Natural killer cell (primary cell): ENCODE results near the gene SFTPA1. TPM values are rescaled to one million over a fixed set of nuclear protein-coding genes. Genes with fewer than 3 reads are reported as not detected.
"Not testable (repeated sequence)": the region's sequence is repeated elsewhere in the genome, so short reads cannot be mapped to it uniquely, and the experiment has no call there.

Experiments
- ATAC-seq, 3 donors: fragments of 150-1000 bp in 2 of 3; fragments of 200-7000 bp in 1 of 3; cut with Tn5 transposase; 1 replicate in 1 of 3; 2 replicates in 2 of 3; pipeline ENCODE4 v1.10.0; 2021; ENCODE audit warnings: mild to moderate bottlenecking in 2 of 3, moderate library complexity in 2 of 3
- DNase-seq, 2 donors: peaks; one replicate each; pipeline versions ENCODE4 v3.0.0 to v3.0.0-alpha.2; 2013 to 2021; ENCODE audit warnings: mixed read lengths in 1 of 2
- H3K27ac ChIP-seq: one replicate; pipeline ENCODE4 v1.5.1; 2013; ENCODE audit warnings: mild to moderate bottlenecking, low read length
- H3K27me3 ChIP-seq: one replicate; pipeline ENCODE4 v1.6.1; 2013; ENCODE audit warnings: low read length; ENCODE audit not compliant: control insufficient read depth, insufficient read depth
- H3K36me3 ChIP-seq: one replicate; pipeline ENCODE4 v1.6.1; 2013; ENCODE audit warnings: low read length; ENCODE audit not compliant: control insufficient read depth, insufficient read depth
- H3K4me1 ChIP-seq: one replicate; pipeline ENCODE4 v1.6.1; 2013; ENCODE audit warnings: low read length; ENCODE audit not compliant: control insufficient read depth, insufficient read depth
- H3K4me3 ChIP-seq: one replicate; pipeline ENCODE4 v1.5.1; 2013; ENCODE audit warnings: low read length
- H3K9me3 ChIP-seq: one replicate; pipeline ENCODE4 v1.6.1; 2013; ENCODE audit warnings: low read length; ENCODE audit not compliant: control insufficient read depth, insufficient read depth
- H3K27ac Mint-ChIP-seq, 2 donors: one replicate each; pipeline ENCODE4 v1.8.0; 2022; ENCODE audit warnings: mild to moderate bottlenecking in 2 of 2, mixed read lengths in 2 of 2, moderate library complexity in 1 of 2
- H3K27me3 Mint-ChIP-seq, 2 donors: one replicate each; pipeline ENCODE4 v1.8.0; 2022; ENCODE audit warnings: low read depth in 2 of 2, mixed read lengths in 2 of 2
- H3K36me3 Mint-ChIP-seq: one replicate; pipeline ENCODE4 v1.8.0; 2022; ENCODE audit warnings: mixed read lengths
- H3K4me1 Mint-ChIP-seq, 2 donors: one replicate each; pipeline ENCODE4 v1.8.0; 2022; ENCODE audit warnings: mixed read lengths in 2 of 2
- H3K4me3 Mint-ChIP-seq: one replicate; pipeline ENCODE4 v1.8.0; 2022; ENCODE audit warnings: mild to moderate bottlenecking, moderate library complexity, mixed read lengths
- H3K9me3 Mint-ChIP-seq, 2 donors: one replicate each; pipeline ENCODE4 v1.8.0; 2022; ENCODE audit warnings: mixed read lengths in 2 of 2
- CTCF ChIP-seq: fragments of 200-600 bp; IDR thresholded peaks from one replicate; pipeline ENCODE4 v1.8.0; 2022; ENCODE audit warnings: antibody characterized with exemption
- WGBS: methylation state at CpG from one replicate; pipeline ENCODE4 v1.1.7; 2013; ENCODE audit warnings: missing lambda C conversion rate; ENCODE audit not compliant: insufficient coverage; 5-methylcytosine and 5-hydroxymethylcytosine counted together
- intact Hi-C: fragments of 100-400 bp; cut with micrococcal nuclease; formaldehyde crosslinking; loops from one replicate; pipeline ENCODE4 v1.14.2; 2022
- total RNA-seq, 4 donors: library from RNA; stranded (reverse); fragments of 120-200 nt in 1 of 4; gene quantifications; one replicate each; pipeline versions ENCODE4 v1.2.3 to v1.2.4, GENCODE V29; 2013 to 2022

SFTPA1 gene
- total RNA-seq, 3 donors from 2014 or later (not counting 1 experiment from before 2014, with no cell fraction given), result not detected

DNA sequence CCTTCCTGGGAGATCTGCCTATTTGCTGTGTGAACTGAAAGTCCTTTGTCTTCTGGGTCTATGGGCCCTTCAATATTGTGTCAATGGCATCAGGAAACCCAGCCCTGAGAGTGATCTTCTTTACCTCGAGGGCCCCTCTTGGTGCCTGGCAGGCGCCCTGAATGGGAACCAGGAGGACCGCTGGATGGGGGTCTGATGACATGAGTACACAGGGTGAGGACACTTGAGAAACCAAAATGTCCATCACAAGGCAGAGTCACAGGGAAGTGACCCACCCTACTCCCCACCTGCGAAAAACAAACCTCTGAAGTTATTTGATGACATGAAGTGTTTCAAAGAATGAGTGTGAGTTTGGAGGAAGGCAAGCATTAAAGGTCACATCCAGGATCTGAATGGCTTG, 17.3 kb downstream of the SFTPA1 start:
- intact Hi-C loops, result no loop called here
- DNase-seq (no peak), ATAC-seq (no peak)
- Histone ChIP-seq H3K27me3 (no peaks in the 10 kb centered on the region), H3K4me3 (no peak overlapping the region), H3K9me3 (no peaks in the 10 kb centered on the region), H3K4me1 (no peaks in the 10 kb centered on the region), H3K36me3 (no peaks in the 10 kb centered on the region), H3K27ac (no peak overlapping the region)
- Mint-ChIP-seq H3K36me3 (no peaks in the 10 kb centered on the region), H3K4me3 (no peak overlapping the region), H3K9me3 (peaks cover 0 to 2% of the 10 kb centered on the region in 2 donors), H3K4me1 (no peaks in the 10 kb centered on the region), H3K27ac (no peak overlapping the region), H3K27me3 (peaks cover 14% of the 10 kb centered on the region in 2 donors)
- WGBS, result 96% methylated on average over 4 of the region's 4 CpGs
- no peak for TF ChIP-seq CTCF

DNA sequence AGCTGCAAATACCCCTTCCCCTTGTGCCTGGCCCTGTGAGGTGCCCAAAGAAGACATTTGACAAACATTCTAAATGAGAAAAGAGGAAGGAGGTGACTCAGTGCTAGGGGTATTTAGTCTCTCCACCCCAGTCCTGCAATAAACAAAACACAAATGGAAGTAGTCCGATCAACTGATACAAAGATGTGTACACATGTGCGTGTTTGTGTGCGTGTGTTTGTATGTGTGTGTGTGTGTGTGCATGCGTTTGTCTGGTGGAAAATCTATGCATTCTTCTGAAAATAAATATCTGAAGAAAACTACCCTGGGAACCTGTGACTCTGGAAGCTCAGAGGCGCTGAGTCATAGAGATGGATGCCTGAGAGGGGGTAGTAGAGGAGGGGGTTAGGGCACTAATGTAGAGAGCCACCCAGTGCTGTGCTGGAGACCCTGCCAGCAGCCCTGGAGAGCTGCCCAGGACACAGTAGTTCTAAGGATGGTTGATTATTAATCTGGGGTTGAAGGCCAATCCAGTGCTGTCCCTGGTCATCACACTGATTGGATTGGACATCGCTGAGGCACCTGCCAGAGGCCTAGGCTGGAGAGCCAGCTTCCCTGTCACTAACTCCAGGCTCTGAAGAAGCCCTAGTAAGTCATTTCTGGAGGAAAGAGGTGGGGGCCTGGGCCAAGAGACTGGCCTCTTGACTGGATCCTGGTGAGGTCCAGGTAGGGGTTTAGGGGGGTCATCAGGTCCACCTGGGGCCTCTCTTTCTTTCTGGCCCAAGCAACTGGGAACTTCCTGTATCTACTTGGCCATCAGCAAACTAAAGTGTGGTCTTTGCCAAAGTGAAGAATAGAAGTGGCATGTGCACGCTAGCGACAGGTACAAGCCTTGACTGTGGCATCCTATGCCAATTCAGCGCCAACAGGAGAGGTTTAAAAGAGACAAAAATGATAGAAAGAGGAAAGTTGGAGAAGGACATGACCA, 18.5 kb downstream of the SFTPA1 start:
- no peak for ATAC-seq
- no peak for DNase-seq
- H3K4me1 ChIP-seq, result no peaks in the 10 kb centered on the region
- no peak overlapping the region for H3K4me3 ChIP-seq
- H3K36me3 Mint-ChIP-seq, result no peaks in the 10 kb centered on the region
- WGBS, result 88% methylated on average over 9 of the region's 9 CpGs
- intact Hi-C loops, result no loop called here
- no peaks in the 10 kb centered on the region for H3K9me3 ChIP-seq
- no peaks in the 10 kb centered on the region for H3K27me3 ChIP-seq
- peaks cover 0 to 2% of the 10 kb centered on the region in 2 donors for H3K9me3 Mint-ChIP-seq
- no peak overlapping the region for H3K27ac Mint-ChIP-seq
- no peaks in the 10 kb centered on the region for H3K4me1 Mint-ChIP-seq
- H3K27ac ChIP-seq, result no peak overlapping the region
- H3K4me3 Mint-ChIP-seq, result no peak overlapping the region
- TF ChIP-seq CTCF, result no peak
- peaks cover 12 to 14% of the 10 kb centered on the region in 2 donors for H3K27me3 Mint-ChIP-seq
- H3K36me3 ChIP-seq, result no peaks in the 10 kb centered on the region

DNA sequence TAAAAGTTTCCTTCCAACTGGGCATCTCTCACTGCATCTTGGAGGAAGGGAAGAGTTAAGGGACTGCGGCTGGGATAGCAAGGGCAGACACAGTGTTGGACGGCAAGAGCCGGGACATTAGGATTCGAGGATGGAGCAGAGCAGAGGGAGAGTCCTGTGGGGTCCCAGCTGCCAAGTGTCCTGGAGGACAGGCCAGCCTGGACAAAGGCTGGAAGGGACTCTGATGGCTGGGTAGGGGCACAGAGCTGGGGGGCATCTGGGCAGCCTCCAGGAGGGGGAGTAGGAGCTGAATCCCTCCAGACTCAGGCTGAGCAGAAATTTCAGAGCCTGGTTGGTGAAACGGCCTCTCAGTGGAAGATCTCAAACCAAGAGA, 19.2 kb downstream of the SFTPA1 start:
- Histone ChIP-seq H3K4me3 (no peak overlapping the region), H3K36me3 (no peaks in the 10 kb centered on the region), H3K27me3 (no peaks in the 10 kb centered on the region), H3K27ac (no peak overlapping the region), H3K4me1 (no peaks in the 10 kb centered on the region), H3K9me3 (no peaks in the 10 kb centered on the region)
- Mint-ChIP-seq H3K4me1 (no peaks in the 10 kb centered on the region), H3K9me3 (peaks cover 0 to under 1% of the 10 kb centered on the region in 2 donors), H3K4me3 (no peak overlapping the region), H3K27ac (no peak overlapping the region), H3K36me3 (no peaks in the 10 kb centered on the region), H3K27me3 (peaks cover 11 to 14% of the 10 kb centered on the region in 2 donors)
- TF ChIP-seq CTCF, result no peak
- intact Hi-C loops, result no loop called here
- 92% methylated on average over 5 of the region's 5 CpGs for WGBS
- no peak for DNase-seq
- no peak for ATAC-seq

GRCh38 chr10:79636654-79637199, 26.0 kb downstream of the SFTPA1 start:
- H3K27ac ChIP-seq, H3K27me3 ChIP-seq, H3K4me1 ChIP-seq, H3K4me3 Mint-ChIP-seq, H3K36me3 Mint-ChIP-seq, H3K27me3 Mint-ChIP-seq, intact Hi-C loops, ATAC-seq, DNase-seq, H3K4me3 ChIP-seq, H3K9me3 Mint-ChIP-seq, H3K9me3 ChIP-seq, H3K27ac Mint-ChIP-seq, H3K36me3 ChIP-seq, H3K4me1 Mint-ChIP-seq: not testable (repeated sequence)
- 82% methylated on average over 1 of the region's 2 CpGs for WGBS
